ENCODE results near the gene EHD4. TPM values are rescaled to one million over a fixed set of nuclear protein-coding genes. Genes with fewer than 3 reads are reported as not detected.

EHD4 gene
- total RNA-seq, 1 experiment from 2014 or later: 20.2 TPM

GRCh38 chr15:41940441-41940857 lies 31.9 kb downstream of the EHD4 start:
- no peak for TF ChIP-seq CTCF (IDR thresholded peaks at IDR 0.05; ENCODE audit: unreplicated experiment)
- CTCF ChIA-PET: interaction anchor here (1.0 kb wide), 1 partner anchor 32 kb away, joined by 4 read pairs; the partner anchor contains the start of gene EHD4
- intact Hi-C loops (cut with micrococcal nuclease; ENCODE audit: unreplicated experiment): no loop called here
- peaks cover 29% of the 10 kb centered on the region for H3K36me3 Mint-ChIP-seq (ENCODE audit: insufficient read depth, unreplicated experiment)
- no peak for DNase-seq
- H3K27ac Mint-ChIP-seq (ENCODE audit: unreplicated experiment): peak overlapping the region; percentile 12
- no peaks in the 10 kb centered on the region for H3K9me3 Mint-ChIP-seq (ENCODE audit: low read depth, unreplicated experiment)
- BruUV-seq (replicated peaks): no TSS peak
- H3K4me3 Mint-ChIP-seq (ENCODE audit: low read depth, unreplicated experiment): no peak overlapping the region
- peaks cover 24% of the 10 kb centered on the region for H3K4me1 Mint-ChIP-seq (ENCODE audit: low read depth, unreplicated experiment)
- H3K27me3 Mint-ChIP-seq (ENCODE audit: unreplicated experiment): no peaks in the 10 kb centered on the region

GRCh38 chr15:41939986-41940385 lies 32.4 kb downstream of the EHD4 start:
- Mint-ChIP-seq H3K27ac (ENCODE audit: unreplicated experiment) (peak overlapping the region; percentile 12), H3K4me1 (ENCODE audit: low read depth, unreplicated experiment) (peaks cover 24% of the 10 kb centered on the region), H3K27me3 (ENCODE audit: unreplicated experiment) (no peaks in the 10 kb centered on the region), H3K4me3 (ENCODE audit: low read depth, unreplicated experiment) (no peak overlapping the region), H3K9me3 (ENCODE audit: low read depth, unreplicated experiment) (no peaks in the 10 kb centered on the region), H3K36me3 (ENCODE audit: insufficient read depth, unreplicated experiment) (peaks cover 31% of the 10 kb centered on the region)
- no peak for TF ChIP-seq CTCF (IDR thresholded peaks at IDR 0.05; ENCODE audit: unreplicated experiment)
- intact Hi-C loops (cut with micrococcal nuclease; ENCODE audit: unreplicated experiment): no loop called here
- no TSS peak for BruUV-seq (replicated peaks)
- CTCF ChIA-PET: interaction anchor here (0.7 to 1.0 kb wide), 2 partner anchors 33 to 278 kb away, joined by 3 to 4 read pairs; partner anchors contain the start of gene EHD4
- DNase-seq: no peak

- H3K27ac Mint-ChIP-seq (ENCODE audit: unreplicated experiment): no peak overlapping the region
- BruUV-seq (replicated peaks): no TSS peak
- no peaks in the 10 kb centered on the region for H3K9me3 Mint-ChIP-seq (ENCODE audit: low read depth, unreplicated experiment)
- CTCF ChIA-PET: no interaction called here
- H3K36me3 Mint-ChIP-seq (ENCODE audit: insufficient read depth, unreplicated experiment): peaks cover 31% of the 10 kb centered on the region
- no peak for DNase-seq
- no peak overlapping the region for H3K4me3 Mint-ChIP-seq (ENCODE audit: low read depth, unreplicated experiment)
- H3K27me3 Mint-ChIP-seq (ENCODE audit: unreplicated experiment): no peaks in the 10 kb centered on the region
- no peak for TF ChIP-seq CTCF (IDR thresholded peaks at IDR 0.05; ENCODE audit: unreplicated experiment)
- peaks cover 30% of the 10 kb centered on the region for H3K4me1 Mint-ChIP-seq (ENCODE audit: low read depth, unreplicated experiment)
- intact Hi-C loops (cut with micrococcal nuclease; ENCODE audit: unreplicated experiment): no loop called here
Observed at GRCh38 chr15:41937568-41937923, 34.8 kb downstream of the EHD4 start.

- BruUV-seq (replicated peaks): no TSS peak
- CTCF ChIA-PET: no interaction called here
- Mint-ChIP-seq H3K27me3 (ENCODE audit: unreplicated experiment) (no peaks in the 10 kb centered on the region), H3K4me1 (ENCODE audit: low read depth, unreplicated experiment) (peaks cover 30% of the 10 kb centered on the region), H3K27ac (ENCODE audit: unreplicated experiment) (no peak overlapping the region), H3K9me3 (ENCODE audit: low read depth, unreplicated experiment) (no peaks in the 10 kb centered on the region), H3K36me3 (ENCODE audit: insufficient read depth, unreplicated experiment) (peaks cover 27% of the 10 kb centered on the region), H3K4me3 (ENCODE audit: low read depth, unreplicated experiment) (no peak overlapping the region)
- intact Hi-C loops (cut with micrococcal nuclease; ENCODE audit: unreplicated experiment): no loop called here
- no peak for TF ChIP-seq CTCF (IDR thresholded peaks at IDR 0.05; ENCODE audit: unreplicated experiment)
- DNase-seq: no peak
Observed at GRCh38 chr15:41936649-41937567, 35.4 kb downstream of the EHD4 start.

Data from Calu3 (cell line).